Dermis blood vessel endothelial cell (primary cell): Measurements from ENCODE around the gene CHD1. TPM values are rescaled to one million over a fixed set of nuclear protein-coding genes. Genes with fewer than 3 reads are reported as not detected.

Experiments used
- DNase-seq: peaks from one replicate; pipeline ENCODE4 v3.0.0; 2010
- total RNA-seq: library from RNA; depleted of rRNA; stranded (reverse); fragments of >200 nt; gene quantifications from 2 replicates; pipeline ENCODE4 v1.2.3, GENCODE V29; 2014

The CHD1 gene
- total RNA-seq, 1 donor from 2014 or later = 74.4 TPM

GRCh38 chr5:98804066-98804465 is 124.7 kb downstream of the CHD1 start:
- DNase-seq = no peak

Other genes with a start within 250 kb of the CHD1 start
- 16.2 and 19.1 TPM in 2 replicates for gene RGMB, start 155.3 kb downstream of the CHD1 start, total RNA-seq